ENCODE data around the gene IL34. TPM values are rescaled to one million over a fixed set of nuclear protein-coding genes. Genes with fewer than 3 reads are reported as not detected.

Gene IL34
- total RNA-seq, 4 donors from 2014 or later = 96.9 to 158 (median 129) TPM

- WGBS, 2 donors = 54 to 63% methylated on average over 7 of the region's 7 CpGs
These were observed 63.6 kb downstream of the IL34 start for GRCh38 chr16:70709942-70710341.

More at GRCh38 chr16:70709942-70710341, 63.6 kb downstream of the IL34 start:
- intact Hi-C loops (cut with DNase I; ENCODE audit: low total_unique reads) = no loop called here
- no peak for DNase-seq (ENCODE audit: low spot score in 2 of 2)
- TF ChIP-seq POLR2A (IDR thresholded peaks at IDR 0.05) = no peak
- TF ChIP-seq CTCF (IDR thresholded peaks at IDR 0.05) = no peak
- H3K4me3 ChIP-seq (ENCODE audit: low read depth, poor library complexity, severe bottlenecking) = no peak overlapping the region

Other genes starting within 250 kb of the IL34 start
- 10 to 100 TPM in 1 of 4 donors, 1 to 10 TPM in 3; 7.0 to 12.9 (median 9.5) TPM for gene ST3GAL2, start 207.5 kb upstream of the IL34 start, total RNA-seq
- gene FCSK, start 192.0 kb upstream of the IL34 start, total RNA-seq = 10 to 100 TPM; 17.9 to 31.7 (median 23.4) TPM
- gene COG4, start 123.0 kb upstream of the IL34 start, total RNA-seq = 10 to 100 TPM; 36.0 to 95.7 (median 48.3) TPM
- 100 to 1,000 TPM; 138 to 233 (median 143) TPM for gene SF3B3, start 122.7 kb upstream of the IL34 start, total RNA-seq
- gene MTSS2, start 39.5 kb downstream of the IL34 start, total RNA-seq = 10 to 100 TPM; 18.4 to 55.5 (median 25.2) TPM
- gene VAC14, start 154.6 kb downstream of the IL34 start, total RNA-seq = 10 to 100 TPM; 20.1 to 47.8 (median 39.0) TPM